GM18526 (cell line): ENCODE data around the gene FES.

Experiments
- POLR2A ChIP-seq: IDR thresholded peaks from 3 replicates; pipeline ENCODE4 v1.6.1; 2011; ENCODE audit not compliant: insufficient read length; ENCODE audit errors: extremely low read depth

FES gene

DNA sequence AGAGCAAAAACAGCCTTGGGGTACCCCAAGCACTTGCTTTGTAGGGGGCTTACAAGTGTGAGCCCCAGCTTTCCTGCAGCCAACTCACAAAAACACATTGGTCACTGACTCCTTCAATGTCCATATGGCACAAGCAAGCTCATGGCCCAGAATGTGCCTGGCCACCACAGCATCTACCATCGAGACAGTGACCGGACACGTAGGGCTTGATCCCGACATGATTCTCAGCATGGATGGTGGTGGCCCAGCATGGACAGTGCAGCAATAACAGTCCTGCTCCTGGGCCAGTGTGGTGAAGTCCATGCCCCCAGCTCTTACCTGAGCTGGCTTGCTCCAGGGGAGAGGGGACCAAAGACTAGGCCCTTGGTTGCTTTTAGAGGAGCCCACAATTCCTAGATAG lies 56.7 kb downstream of the FES start:
- TF ChIP-seq POLR2A: no peak

GRCh38 chr15:90942354-90943120 lies 58.2 kb downstream of the FES start:
- no peak for TF ChIP-seq POLR2A

GRCh38 chr15:90945091-90945490 lies 60.8 kb downstream of the FES start:
- no peak for TF ChIP-seq POLR2A
